HG03103 (cell line): ENCODE measurements around the gene ACVR2A.
A peak's percentile ranks its signal among the peaks of the same experiment; 100 is the strongest.

Experiments
- ATAC-seq: cut with Tn5 transposase; IDR thresholded peaks from one replicate; pipeline ENCODE4 v1.9.1; 2021; ENCODE audit warnings: low read depth; ENCODE audit not compliant: unreplicated experiment

ACVR2A gene

DNA sequence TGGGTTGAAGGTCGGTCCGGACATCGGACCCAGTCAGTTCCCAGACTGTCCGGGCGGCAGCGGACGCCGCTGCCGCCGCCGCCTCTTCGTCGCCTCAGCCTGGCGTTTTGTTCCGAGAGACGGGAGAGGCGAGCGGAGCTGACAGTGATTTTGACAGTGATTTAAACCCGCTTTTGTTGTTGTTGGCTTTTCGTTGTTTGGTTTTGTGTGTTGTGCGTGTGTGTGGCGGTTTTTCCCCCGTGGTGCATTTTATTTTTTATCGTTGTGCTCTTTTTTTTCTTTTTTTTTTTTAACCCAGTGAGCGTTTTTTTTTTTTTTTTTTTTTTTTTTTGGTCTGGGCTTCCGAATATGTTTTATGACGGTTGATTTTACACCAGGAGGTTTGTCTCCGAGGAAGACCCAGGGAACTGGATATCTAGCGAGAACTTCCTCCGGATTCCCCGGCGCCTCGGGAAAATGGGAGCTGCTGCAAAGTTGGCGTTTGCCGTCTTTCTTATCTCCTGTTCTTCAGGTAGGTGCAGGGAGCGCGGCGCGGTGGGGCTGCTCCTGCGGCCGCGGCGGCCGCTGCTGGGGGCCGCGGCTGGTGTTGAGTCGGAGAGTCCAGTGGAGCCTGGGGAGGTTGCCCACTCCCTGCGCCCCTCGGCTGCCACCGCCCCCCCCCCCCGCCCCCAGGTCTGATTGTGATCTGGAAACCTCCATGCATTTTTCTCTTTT lies at the start of gene ACVR2A:
Gene ACVR2A (plus strand): TSS at position 333 of the 714 bp plus-strand sequence. CDS start 124 bp downstream, at position 457.
- ATAC-seq, result peak; percentile 30

DNA sequence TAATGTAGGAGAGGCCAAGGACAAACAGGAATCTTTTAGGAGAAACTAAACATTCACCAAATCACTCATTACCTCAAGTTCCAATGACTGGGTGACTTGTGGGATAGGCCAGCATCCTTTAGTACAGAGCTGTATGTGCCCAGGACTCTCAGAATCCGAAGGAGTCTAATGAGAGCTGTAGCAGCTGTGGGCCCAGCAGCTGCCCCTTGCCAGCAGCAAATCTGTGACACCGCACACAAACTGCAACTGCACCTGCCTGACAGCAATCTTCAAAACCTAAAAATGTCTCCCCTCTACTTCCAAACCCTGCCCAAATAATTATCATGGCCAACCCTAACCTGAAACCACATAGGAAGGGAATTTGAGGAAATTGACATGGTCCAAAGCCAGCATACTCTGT lies 44.5 kb upstream of the ACVR2A start:
- ATAC-seq, result no peak

DNA sequence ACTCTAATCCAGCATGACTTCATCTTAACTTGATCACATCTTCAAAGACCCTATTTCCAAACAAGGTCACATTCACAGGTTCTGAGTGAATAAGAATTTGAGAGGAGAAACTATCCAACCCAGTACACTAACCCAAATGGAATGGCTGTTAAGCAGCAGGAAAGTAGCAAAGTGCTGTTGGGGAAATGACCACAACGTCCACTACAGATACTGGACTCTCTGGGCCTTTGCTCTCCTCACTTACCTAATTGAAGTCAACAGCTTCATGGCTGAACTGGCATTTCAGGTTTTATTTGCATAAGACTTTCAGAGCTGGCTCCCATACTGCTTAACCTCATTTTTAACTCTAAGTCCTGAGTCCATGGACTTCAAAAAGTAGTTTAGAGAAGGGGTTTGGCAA lies 38.0 kb upstream of the ACVR2A start:
- no peak for ATAC-seq

DNA sequence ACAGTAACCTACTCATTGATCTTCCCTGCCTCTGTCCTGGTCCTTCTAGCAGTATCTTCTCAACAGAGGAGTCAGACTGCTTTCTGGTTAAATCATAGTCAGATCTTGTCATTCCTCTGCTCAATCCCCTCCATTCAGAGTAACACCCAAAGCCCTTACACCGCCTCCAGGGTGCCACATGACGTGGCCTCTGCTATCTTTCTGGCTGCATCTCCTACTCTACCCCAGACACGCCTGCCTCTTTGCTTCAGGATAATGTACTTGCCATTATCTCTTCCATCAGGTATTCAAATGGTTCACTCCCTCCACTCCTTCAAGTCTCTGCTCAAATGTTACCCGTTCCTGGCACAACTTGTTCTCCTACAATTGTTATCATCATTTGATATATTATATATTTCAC lies 36.3 kb upstream of the ACVR2A start:
- ATAC-seq, result no peak

DNA sequence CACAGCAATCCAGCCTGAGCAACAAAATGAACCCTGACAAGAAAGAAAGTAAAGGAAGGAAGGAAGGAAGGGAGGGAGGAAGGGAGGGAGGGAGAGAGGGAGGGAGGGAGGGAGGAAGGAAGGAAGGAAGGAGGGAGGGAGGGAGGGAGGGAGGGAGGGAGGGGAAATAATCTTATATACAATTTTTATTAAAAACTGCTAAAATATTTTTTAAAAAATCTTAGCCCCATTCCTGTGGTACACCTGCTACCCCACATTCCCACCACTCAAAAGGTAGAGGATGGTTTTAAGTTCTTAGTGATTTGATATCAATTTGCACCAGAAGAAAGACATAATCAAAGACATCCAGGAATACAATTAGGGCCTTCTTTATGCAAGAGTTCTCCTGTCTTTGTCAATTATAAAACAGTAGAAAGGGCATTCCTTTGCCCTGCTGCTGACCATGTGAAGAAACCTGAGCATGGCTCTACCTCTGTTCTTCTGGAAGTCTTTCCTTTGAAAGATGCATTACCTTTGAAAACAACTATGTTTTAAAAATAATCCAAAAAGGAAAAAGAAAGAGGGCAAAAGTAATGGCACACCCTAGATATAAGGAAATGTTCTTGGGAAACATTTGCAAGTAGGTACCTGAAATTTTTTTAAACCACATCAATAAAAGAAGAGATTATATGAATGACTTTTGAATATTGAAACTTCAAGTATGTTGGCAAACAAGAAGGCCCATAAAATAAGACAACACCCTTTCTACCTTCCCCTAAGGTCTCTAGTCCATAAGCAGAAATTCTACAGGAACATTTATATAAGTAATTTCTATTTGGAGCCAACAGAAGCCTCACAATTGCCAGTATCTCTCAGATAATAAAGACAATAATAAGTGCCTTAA lies 33.7 kb upstream of the ACVR2A start:
- ATAC-seq, result no peak

- ATAC-seq, result no peak
Measured at GRCh38 chr2:147818741-147819140, 26.1 kb upstream of the ACVR2A start.

DNA sequence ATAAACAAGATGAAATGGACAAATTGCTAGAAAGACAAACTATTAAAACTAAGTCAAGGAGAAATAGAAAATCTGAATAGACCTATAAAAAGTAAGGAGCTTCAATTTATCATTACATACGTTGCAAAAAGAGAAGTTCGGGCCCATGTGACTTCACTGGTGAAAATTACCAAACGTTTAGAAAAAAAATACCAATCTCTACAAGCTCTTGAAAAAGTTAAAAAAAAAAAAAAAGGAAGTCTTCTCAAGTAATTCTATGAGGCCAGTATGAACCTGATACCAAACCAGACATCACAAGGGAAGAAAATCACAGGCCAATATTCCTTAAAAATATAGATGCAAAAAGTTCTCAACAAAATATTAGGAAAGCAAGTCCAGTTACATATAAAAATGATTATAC lies 20.2 kb upstream of the ACVR2A start:
- no peak for ATAC-seq

DNA sequence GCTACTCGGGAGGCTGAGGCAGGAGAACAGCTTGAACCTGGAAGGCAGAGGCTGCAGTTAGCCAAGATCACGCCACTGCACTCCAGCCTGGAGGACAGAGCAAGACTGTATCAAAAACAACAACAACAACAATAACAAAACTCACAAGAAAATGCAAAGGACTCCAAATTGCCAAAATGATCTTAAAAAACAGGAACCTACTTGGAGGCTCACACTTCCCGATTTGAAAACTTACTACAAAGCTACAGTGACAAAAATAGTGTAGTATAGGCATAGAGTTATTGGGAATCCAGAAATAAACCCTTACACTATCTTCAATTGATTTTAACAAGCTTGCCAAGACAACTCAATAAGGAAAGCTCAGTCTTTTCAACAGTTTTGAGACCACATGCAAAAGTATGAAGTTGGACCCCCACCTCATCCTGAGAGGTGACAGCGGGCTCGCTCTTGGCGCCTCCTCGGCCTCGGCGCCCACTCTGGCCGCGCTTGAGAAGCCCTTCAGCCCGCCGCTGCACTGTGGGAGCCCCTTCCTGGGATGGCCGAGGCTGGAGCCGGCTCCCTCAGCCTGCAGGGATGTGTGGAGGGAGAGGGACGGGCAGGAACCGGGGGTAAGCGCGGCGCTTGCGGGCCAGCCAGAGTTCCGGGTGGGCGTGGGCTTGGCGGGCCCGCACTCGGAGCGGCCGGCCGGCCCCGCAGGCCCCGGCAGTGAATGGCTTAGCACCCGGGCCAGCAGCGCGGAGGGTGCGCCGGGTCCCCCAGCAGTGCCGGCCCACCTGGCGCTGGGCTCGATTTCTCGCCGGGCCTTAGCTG lies 18.3 kb upstream of the ACVR2A start:
- ATAC-seq, result no peak

DNA sequence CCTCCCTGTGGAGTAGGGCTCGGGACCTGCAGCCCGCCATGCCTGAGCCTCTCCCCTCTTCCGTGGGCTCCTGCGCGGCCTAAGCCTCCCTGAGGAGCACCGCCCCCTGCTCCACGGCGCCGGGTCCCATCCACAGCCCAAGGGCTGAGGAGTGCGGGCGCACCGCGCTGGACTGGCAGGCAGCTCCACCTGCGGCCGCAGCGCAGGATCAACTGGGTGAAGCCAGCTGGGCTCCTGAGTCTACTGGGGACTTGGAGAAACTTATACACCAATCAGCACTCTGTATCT lies 17.8 kb upstream of the ACVR2A start:
- no peak for ATAC-seq

- ATAC-seq, result no peak
Measured at GRCh38 chr2:147829106-147829505, 15.7 kb upstream of the ACVR2A start.

- ATAC-seq, result no peak
Measured at GRCh38 chr2:147836099-147836498, 8.7 kb upstream of the ACVR2A start.

DNA sequence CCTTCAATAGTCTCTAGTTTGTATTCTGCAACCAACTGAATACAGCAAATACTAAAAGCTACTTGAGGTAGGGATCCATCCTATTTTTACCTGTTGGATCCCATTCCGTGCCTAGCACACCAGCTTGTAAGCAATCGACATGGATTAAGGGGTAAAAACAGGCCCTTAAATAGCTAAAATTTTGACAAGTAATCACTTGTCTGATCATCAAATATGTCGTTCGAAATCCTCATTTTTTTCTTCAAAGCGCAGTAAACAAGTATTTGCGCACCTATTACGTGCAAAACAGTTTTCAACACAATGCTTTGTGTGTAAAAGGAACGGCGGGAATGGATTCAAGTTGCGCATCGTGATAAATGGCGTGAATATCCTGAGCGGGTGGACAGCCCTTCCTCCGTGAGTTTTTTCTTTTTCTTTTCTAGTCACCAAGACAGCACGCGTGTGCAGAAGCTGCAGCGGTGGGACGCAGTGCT lies 1.4 kb upstream of the ACVR2A start:
- no peak for ATAC-seq

DNA sequence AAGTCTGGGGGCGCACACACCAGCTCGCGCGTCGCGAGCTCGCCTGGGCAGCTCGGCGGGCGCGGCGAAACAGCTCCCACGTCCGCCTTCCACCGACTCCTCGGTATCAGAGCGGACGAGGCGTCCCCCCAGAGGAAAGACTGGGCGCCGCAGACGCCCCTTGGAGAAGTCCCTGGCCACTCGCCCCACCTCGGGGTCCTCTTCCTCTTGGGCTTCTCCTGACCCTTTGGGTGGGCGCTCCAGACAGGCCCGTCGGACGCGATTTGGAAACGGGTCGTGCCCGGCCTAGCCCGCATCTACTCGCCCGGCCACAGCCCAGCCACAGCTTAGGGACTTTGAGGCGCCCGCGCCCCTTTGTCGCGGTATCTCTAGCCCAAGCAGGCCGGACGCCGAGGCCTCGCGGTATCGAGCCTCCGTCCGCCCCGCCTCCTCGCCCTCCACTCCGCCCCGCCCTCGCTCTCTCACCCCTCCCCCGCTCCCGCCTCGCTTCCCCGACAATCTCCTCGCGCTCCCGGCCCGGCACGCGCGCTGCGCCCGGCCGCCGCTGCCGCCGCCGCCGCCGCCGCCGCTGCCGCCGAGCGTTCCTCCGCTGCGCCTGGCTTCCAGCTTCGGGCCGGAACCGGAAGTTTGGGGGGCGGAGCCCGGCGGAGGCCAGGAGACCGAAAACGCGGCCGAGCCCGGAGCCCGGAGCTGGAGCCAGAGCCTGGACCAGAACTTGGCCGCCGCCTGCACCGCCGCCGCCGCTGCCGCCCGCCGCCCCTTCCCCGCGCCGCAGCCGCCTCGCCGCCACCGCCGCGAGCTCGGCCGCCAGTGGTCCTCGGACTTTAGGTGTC lies 749 bp upstream of the ACVR2A start:
- ATAC-seq, result peak; percentile 71

DNA sequence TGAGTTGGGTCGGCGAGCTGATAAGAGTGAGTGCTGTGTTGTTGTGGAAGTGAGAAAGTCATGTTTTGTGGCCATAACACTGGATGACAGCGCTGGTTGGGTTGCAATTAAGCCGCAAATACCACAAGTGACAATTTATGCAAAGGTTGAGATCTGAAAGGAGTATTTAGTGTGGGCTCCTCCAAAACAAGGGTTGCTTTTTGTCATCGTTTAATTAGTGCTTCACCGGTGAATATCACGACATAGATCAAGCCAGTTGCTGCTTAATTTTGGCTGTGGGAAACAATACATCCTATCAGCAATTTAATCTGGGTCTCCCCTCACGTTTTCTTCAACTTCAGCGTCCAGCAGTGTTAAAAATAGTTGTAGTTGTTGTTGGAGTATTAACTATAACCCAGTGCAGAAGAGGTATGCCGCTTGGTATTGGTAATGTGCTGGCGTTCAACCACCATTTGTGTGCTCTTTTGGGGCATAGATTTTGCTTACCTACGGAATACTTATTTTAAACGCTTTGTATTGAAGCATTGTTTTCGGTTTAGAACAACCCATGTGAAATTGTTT lies 662 bp downstream of the ACVR2A start:
- ATAC-seq, result peak; percentile 52

DNA sequence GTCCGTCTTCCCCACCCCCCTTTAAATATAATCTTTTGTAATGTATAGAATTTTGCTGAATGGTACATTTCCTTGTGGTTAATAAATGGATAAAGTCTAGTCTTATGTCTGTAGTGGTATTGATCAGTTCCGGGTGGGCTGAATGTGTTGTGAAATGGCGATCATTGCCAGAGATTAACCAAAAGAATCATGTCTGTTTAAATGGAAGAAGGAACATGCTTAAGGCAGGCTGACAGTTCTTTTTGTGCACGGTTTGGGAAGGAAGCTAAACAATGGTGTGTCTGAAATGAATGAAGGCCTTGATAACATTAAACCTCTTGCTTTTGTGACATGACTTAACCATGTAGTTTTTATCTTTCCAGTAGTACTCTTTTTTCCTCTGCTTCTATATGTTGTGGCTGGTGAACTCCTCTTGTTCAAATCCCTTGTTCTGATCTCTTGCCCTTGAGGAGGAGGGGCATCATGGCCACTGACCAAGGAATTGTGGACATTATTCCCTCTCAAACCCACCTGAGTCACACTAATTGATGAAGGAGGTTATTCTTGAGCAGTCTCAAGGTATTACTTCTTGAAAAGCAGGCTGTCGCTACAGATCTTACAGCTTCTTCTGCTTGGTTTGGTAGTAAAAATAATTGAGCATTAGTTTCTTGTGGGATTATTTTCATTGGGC lies 1.7 kb downstream of the ACVR2A start:
- no peak for ATAC-seq

DNA sequence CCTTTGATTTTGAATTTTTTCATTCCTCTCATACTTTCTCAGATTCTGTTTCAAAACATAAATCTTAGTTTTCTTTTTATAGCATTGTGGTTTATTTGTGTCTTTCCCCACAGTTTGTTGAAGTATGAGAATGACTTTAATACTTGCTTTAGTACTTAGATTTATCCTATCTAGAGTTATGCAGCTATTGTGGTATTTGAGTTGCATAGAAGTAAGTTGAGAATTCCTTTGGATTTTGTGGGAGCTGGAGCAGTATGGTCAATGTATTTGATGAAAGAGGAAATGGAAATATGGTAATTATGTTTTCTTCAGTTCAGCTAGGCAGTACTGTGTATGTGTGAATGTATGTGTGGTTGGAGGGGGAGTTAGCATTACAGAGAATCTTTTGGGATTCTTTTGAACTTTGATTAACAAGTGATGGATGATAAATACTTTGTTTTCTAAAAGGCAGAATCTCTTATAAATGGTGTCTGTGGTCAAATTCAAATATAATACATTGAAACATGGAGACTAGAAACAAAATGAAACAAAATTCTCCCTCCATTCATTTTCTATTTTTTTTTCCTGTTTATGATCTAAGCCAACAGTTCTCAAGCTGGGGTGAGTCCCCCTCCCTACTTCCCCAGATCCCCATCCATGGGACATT lies 3.0 kb downstream of the ACVR2A start:
- ATAC-seq, result no peak

- no peak for ATAC-seq
Measured at GRCh38 chr2:147850838-147851237, 6.0 kb downstream of the ACVR2A start.

- no peak for ATAC-seq
Measured at GRCh38 chr2:147851244-147851930, 6.6 kb downstream of the ACVR2A start.
